Pancreas (tissue), 10 donors: Measurements from ENCODE around the gene ACO2. TPM values are rescaled to one million over a fixed set of nuclear protein-coding genes. Genes with fewer than 3 reads are reported as not detected.

Experiments
- ATAC-seq, 4 donors: fragments of 200-7000 bp; cut with Tn5 transposase; one replicate each; pipeline versions ENCODE4 v1.8.0 to v1.9.1; 2020; ENCODE audit warnings: mild to moderate bottlenecking in 4 of 4, moderate library complexity in 4 of 4
- DNase-seq, 6 donors: peaks; one replicate each; pipeline ENCODE4 v3.0.0-alpha.2; 2020
- FAIRE-seq: peaks from 2 replicates; lab custom pipeline; 2012; peaks lifted over from hg19 to GRCh38; lab: Jason Lieb, UNC
- H3K27ac ChIP-seq, 4 donors: fragments of 200-600 bp; sonication (generic); 1 replicate in 3 of 4; 2 replicates in 1 of 4; pipeline versions ENCODE4 v1.5.0 to v1.8.0; 2020
- H3K27me3 ChIP-seq, 4 donors: fragments of 200-600 bp; one replicate each; pipeline ENCODE4 v1.8.0; 2021
- H3K36me3 ChIP-seq, 3 donors: fragments of 200-600 bp; sonication (generic) in 1 of 3; one replicate each; pipeline versions ENCODE4 v1.5.0 to v1.8.0; 2020 to 2021
- H3K4me1 ChIP-seq, 3 donors: fragments of 200-600 bp; one replicate each; pipeline ENCODE4 v1.8.0; 2021
- H3K4me3 ChIP-seq, 4 donors: fragments of 200-600 bp; sonication (generic) in 2 of 4; one replicate each; pipeline versions ENCODE4 v1.5.0 to v1.8.0; 2020 to 2021
- H3K9me3 ChIP-seq, 4 donors: fragments of 200-600 bp; one replicate each; pipeline ENCODE4 v1.8.0; 2021
- WGBS, 2 donors: extraction: QIAGEN DNeasy Blood & Tissue Kit; methylation state at CpG; one replicate each; pipeline ENCODE4 v1.1.7; 2013; 5-methylcytosine and 5-hydroxymethylcytosine counted together
- intact Hi-C, 3 donors: fragments of 100-400 bp; cut with DNase I; formaldehyde crosslinking; loops; one replicate each; pipeline versions ENCODE4 v1.11.1 to v1.14.2; 2022
- polyA plus RNA-seq, 2 donors: library from polyadenylated mRNA; stranded (reverse); fragments of 200-250 nt; gene quantifications; one replicate each; pipeline ENCODE4 v1.2.3, GENCODE V29; 2013
- total RNA-seq, 6 donors: library from RNA; stranded (reverse); fragmentation: NEBNext Ultra II Directional in 4 of 6; extraction: Animal tissue kit (Norgen Biotek cat#: 25700) in 4 of 6; gene quantifications; one replicate each; pipeline versions ENCODE4 v1.2.1 to v1.2.4, GENCODE V29; 2021 to 2023
- TF ChIP-seq, protein P1 (sequence below), 4 donors: fragments of 200-600 bp; sonication (generic) in 3 of 4; IDR thresholded peaks; one replicate each; pipeline versions ENCODE4 v1.5.0 to v1.8.0; 2021; ENCODE audit warnings: antibody characterized with exemption in 4 of 4
- donor health status: healthy with polysubstance abuse.
- donor health status: DM: no; HTN: no; CAD: no; lungs with moderate emphysema.
- donor health status: DM: no; HTN: no; CAD: no.
- donor health status: control.
- donor health status: control.
- donor health status: Bipolar disorder and iron deficiency.
- donor health status: DM: yes; HTN: yes; CAD: no.
- donor health status: DM: no; HTN: no; CAD: no.
- donor health status: DM: no; HTN: no; CAD: no.
- donor health status: DM: yes; HTN: yes; CAD: no.

ACO2 gene
- total and polyA plus RNA-seq, 8 donors: 19.2 to 53.1 (median 37.6) TPM

GRCh38 chr22:41445129-41446056, 23.5 kb upstream of the ACO2 start:
- no peak for ATAC-seq
- H3K9me3 ChIP-seq: no peaks in the 10 kb centered on the region
- H3K4me1 ChIP-seq: peaks cover 5 to 17% (median 13%) of the 10 kb centered on the region in 3 donors
- H3K27ac ChIP-seq: peak overlapping the region; percentile 96 to 100 (median 99)
- FAIRE-seq: no peak
- peak in 5 of 6 donors; percentile 29 to 61 (median 49) for DNase-seq
- no peaks in the 10 kb centered on the region for H3K27me3 ChIP-seq
- intact Hi-C loops: loop anchor here in 1 of 3 donors (5.0 kb wide), 1 partner anchor 38 kb away; no protein-coding TSS in a partner anchor
- TF ChIP-seq, protein P1, sequence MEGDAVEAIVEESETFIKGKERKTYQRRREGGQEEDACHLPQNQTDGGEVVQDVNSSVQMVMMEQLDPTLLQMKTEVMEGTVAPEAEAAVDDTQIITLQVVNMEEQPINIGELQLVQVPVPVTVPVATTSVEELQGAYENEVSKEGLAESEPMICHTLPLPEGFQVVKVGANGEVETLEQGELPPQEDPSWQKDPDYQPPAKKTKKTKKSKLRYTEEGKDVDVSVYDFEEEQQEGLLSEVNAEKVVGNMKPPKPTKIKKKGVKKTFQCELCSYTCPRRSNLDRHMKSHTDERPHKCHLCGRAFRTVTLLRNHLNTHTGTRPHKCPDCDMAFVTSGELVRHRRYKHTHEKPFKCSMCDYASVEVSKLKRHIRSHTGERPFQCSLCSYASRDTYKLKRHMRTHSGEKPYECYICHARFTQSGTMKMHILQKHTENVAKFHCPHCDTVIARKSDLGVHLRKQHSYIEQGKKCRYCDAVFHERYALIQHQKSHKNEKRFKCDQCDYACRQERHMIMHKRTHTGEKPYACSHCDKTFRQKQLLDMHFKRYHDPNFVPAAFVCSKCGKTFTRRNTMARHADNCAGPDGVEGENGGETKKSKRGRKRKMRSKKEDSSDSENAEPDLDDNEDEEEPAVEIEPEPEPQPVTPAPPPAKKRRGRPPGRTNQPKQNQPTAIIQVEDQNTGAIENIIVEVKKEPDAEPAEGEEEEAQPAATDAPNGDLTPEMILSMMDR (IDR thresholded peaks at IDR 0.05): no peak
- no peaks in the 10 kb centered on the region for H3K36me3 ChIP-seq
- WGBS, 2 donors: 0% methylated on average over 22 of the region's 22 CpGs
- peak overlapping the region; percentile 65 to 98 (median 91) for H3K4me3 ChIP-seq

DNA sequence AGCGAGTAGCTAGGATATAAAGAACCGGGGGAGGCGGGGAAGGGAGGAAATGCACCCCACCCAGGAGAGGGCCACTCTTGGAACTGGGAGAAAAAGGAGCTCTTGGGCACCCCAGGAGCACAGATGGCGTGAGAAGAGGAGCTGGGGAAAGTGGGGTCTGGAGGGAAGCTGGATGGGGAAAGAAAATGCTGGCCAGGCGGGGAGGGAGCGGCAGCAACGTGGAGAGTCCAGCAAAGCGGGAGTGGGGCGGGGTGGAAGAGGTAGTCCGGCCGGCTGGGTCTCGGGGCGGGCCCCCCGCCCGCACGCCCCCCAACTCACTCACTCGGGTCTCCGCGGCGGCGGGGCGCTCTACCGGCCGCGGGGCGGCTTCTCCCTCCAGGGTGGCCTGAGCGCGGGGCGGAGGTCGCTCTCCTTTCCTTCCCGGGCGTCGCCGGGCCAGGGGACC, 22.8 kb upstream of the ACO2 start:
- WGBS, 2 donors: 0 to 1% methylated on average over 28 to 34 of the region's 34 CpGs
- no peaks in the 10 kb centered on the region for H3K27me3 ChIP-seq
- peak; percentile 28 to 79 (median 65) for DNase-seq
- ATAC-seq: no peak
- H3K36me3 ChIP-seq: no peaks in the 10 kb centered on the region
- peak overlapping the region; percentile 96 to 100 (median 99) for H3K27ac ChIP-seq
- H3K4me1 ChIP-seq: peaks cover 5 to 17% (median 13%) of the 10 kb centered on the region in 3 donors
- peak overlapping the region; percentile 65 to 98 (median 91) for H3K4me3 ChIP-seq
- H3K9me3 ChIP-seq: no peaks in the 10 kb centered on the region
- FAIRE-seq: no peak
- intact Hi-C loops: loop anchor here in 1 of 3 donors (5.0 kb wide), 1 partner anchor 39 kb away; no protein-coding TSS in a partner anchor
- TF ChIP-seq, protein P1 (IDR thresholded peaks at IDR 0.05): no peak

GRCh38 chr22:41446639-41447434, 22.1 kb upstream of the ACO2 start, which contains the start of gene TOB2:
Gene TOB2 (minus strand): TSS chr22:41446801. CDS start chr22:41437345, 9,456 bp downstream.
- no peaks in the 10 kb centered on the region for H3K27me3 ChIP-seq
- FAIRE-seq (no peak), DNase-seq (peak; percentile 93 to 98 (median 96)), ATAC-seq (peak; percentile 71 to 81 (median 74))
- H3K9me3 ChIP-seq: no peaks in the 10 kb centered on the region
- H3K27ac ChIP-seq: peak within 1 kb of the TSS; percentile 96 to 100 (median 99)
- 0 to 1% methylated on average over 85 of the region's 85 CpGs for WGBS, 2 donors
- H3K4me3 ChIP-seq: peak within 1 kb of the TSS; percentile 65 to 98 (median 91)
- TF ChIP-seq, protein P1 (IDR thresholded peaks at IDR 0.05): no peak
- intact Hi-C loops: loop anchor here in 1 of 3 donors (5.0 kb wide), 1 partner anchor 40 kb away; no protein-coding TSS in a partner anchor
- H3K36me3 ChIP-seq: no peaks in the 10 kb centered on the region
- H3K4me1 ChIP-seq: peaks cover 5 to 17% (median 13%) of the 10 kb centered on the region in 3 donors

GRCh38 chr22:41447435-41448188, 21.3 kb upstream of the ACO2 start:
- ATAC-seq (peak; percentile 24 to 48 (median 38)), FAIRE-seq (no peak)
- TF ChIP-seq, protein P1 (IDR thresholded peaks at IDR 0.05): no peak

More at GRCh38 chr22:41447435-41448188, 21.3 kb upstream of the ACO2 start:
- H3K36me3 ChIP-seq: no peaks in the 10 kb centered on the region
- no peaks in the 10 kb centered on the region for H3K27me3 ChIP-seq
- peaks cover 5 to 12% (median 8%) of the 10 kb centered on the region in 3 donors for H3K4me1 ChIP-seq
- 0 to 1% methylated on average over 55 to 63 of the region's 63 CpGs for WGBS, 2 donors
- peak overlapping the region; percentile 96 to 100 (median 99) for H3K27ac ChIP-seq
- intact Hi-C loops: loop anchor here in 1 of 3 donors (5.0 kb wide), 1 partner anchor 40 kb away; no protein-coding TSS in a partner anchor
- no peaks in the 10 kb centered on the region for H3K9me3 ChIP-seq
- H3K4me3 ChIP-seq: peak overlapping the region; percentile 65 to 98 (median 91)
- DNase-seq: peak; percentile 67 to 90 (median 73)
